HepG2 (cell line): ENCODE data around the gene POU6F2. TPM values are rescaled to one million over a fixed set of nuclear protein-coding genes. Genes with fewer than 3 reads are reported as not detected.
A peak's percentile ranks its signal among the peaks of the same experiment; 100 is the strongest.

ENCODE experiments used
- ATAC-seq: fragments of 200-7000 bp; cut with Tn5 transposase; 3 replicates; pipeline ENCODE4 v1.9.1; 2020; ENCODE audit warnings: mild to moderate bottlenecking, moderate library complexity
- BruUV-seq: library from RNA; stranded (reverse); fragments of 400-500 nt; replicated peaks from 2 replicates; lab custom pipeline; 2021; lab: Mats Ljungman, UMichigan
- CTCF ChIA-PET: fragments of 300-600 bp; formaldehyde crosslinking; extraction: SDS; loops from one replicate; lab custom pipeline; 2021; ENCODE audit warnings: low total read pairs, inconsistent platforms, low intra/inter-chr PET ratio; lab: Yijun Ruan, JAX
- POLR2A ChIA-PET: fragments of 350-600 bp; sonication (Branson Sonifier 250); formaldehyde crosslinking; loops from one replicate; lab custom pipeline; 2020; ENCODE audit warnings: antibody characterized with exemption, inconsistent platforms; lab: Yijun Ruan, JAX
- DNase-seq: peaks from one replicate; pipeline ENCODE4 v3.0.0-alpha.2; 2015; ENCODE audit warnings: low spot score
- FAIRE-seq: peaks from 3 replicates; lab custom pipeline; 2011; peaks lifted over from hg19 to GRCh38; lab: Jason Lieb, UNC
- H2AFZ ChIP-seq: one replicate; pipeline ENCODE4 v1.6.1; 2011; ENCODE audit warnings: low read length, inconsistent platforms
- H3K27ac ChIP-seq: fragments of 300-600 bp; 3 replicates; pipeline ENCODE4 v1.8.0; 2011; ENCODE audit warnings: mixed run types, mild to moderate bottlenecking, mixed read lengths, low read length, inconsistent platforms; ENCODE audit not compliant: insufficient read depth; ENCODE audit errors: extremely low read length
- H3K27me3 ChIP-seq, 2 experiments: fragments of 200-600 bp in 1 of 2; 2 replicates in 1 of 2; 3 replicates in 1 of 2; pipeline versions ENCODE4 v1.6.0 to v1.8.0; 2011; ENCODE audit warnings: low read length in 2 of 2, mild to moderate bottlenecking in 2 of 2, moderate library complexity in 2 of 2, inconsistent platforms in 1 of 2; ENCODE audit not compliant: insufficient read depth in 2 of 2, control insufficient read depth in 1 of 2
- H3K36me3 ChIP-seq, 2 experiments: fragments of 200-600 bp in 1 of 2; replicated peaks in 1 of 2; 2 replicates in 1 of 2; 3 replicates in 1 of 2; pipeline versions ENCODE4 v1.5.1 to v1.8.0; 2011; ENCODE audit warnings: low read length in 2 of 2, inconsistent platforms in 1 of 2; ENCODE audit not compliant: insufficient read depth in 2 of 2, control insufficient read depth in 1 of 2
- H3K4me1 ChIP-seq: 2 replicates; pipeline ENCODE4 v1.5.1; 2012; ENCODE audit warnings: low read length, inconsistent platforms; ENCODE audit not compliant: insufficient read depth
- H3K4me2 ChIP-seq: 2 replicates; pipeline ENCODE4 v1.6.0; 2011; ENCODE audit warnings: low read depth, low read length, inconsistent platforms
- H3K4me3 ChIP-seq, 3 experiments: fragments of 200-600 bp in 1 of 3; sonication (generic), shearing (Covaris generic) in 1 of 3; replicated peaks in 1 of 3; 2 replicates each; pipeline ENCODE4 v1.5.1; 2011 to 2016; ENCODE audit warnings: low read length in 3 of 3, inconsistent platforms in 2 of 3, low read depth in 2 of 3, mild to moderate bottlenecking in 2 of 3, control low read depth in 1 of 3, mixed read lengths in 1 of 3; ENCODE audit not compliant: insufficient read depth in 1 of 3
- H3K79me2 ChIP-seq: one replicate; pipeline ENCODE4 v1.6.1; 2011; ENCODE audit warnings: low read length, inconsistent platforms; ENCODE audit not compliant: insufficient read depth
- H3K9ac ChIP-seq: 2 replicates; pipeline ENCODE4 v1.6.0; 2011; ENCODE audit warnings: mild to moderate bottlenecking, low read depth, low read length, inconsistent platforms; ENCODE audit not compliant: insufficient read depth
- H3K9me3 ChIP-seq: 2 replicates; pipeline ENCODE4 v1.5.1; 2012; ENCODE audit warnings: mild to moderate bottlenecking, low read length
- H4K20me1 ChIP-seq: 2 replicates; pipeline ENCODE4 v1.6.0; 2011; ENCODE audit warnings: inconsistent platforms, mild to moderate bottlenecking, low read length, moderate library complexity; ENCODE audit not compliant: insufficient read depth
- CTCF ChIP-seq: sonication (generic); formaldehyde crosslinking; IDR thresholded peaks from 2 replicates; pipeline ENCODE4 v1.5.0; 2020; ENCODE audit warnings: mild to moderate bottlenecking, missing genetic modification reagents, moderate library complexity
- JARID2 ChIP-seq: sonication (generic); formaldehyde crosslinking; IDR thresholded peaks from 2 replicates; pipeline ENCODE4 v1.8.1; 2023; ENCODE audit warnings: missing genetic modification reagents, inconsistent platforms; ENCODE audit not compliant: insufficient replicate concordance
- MAFK ChIP-seq, 2 experiments: IDR thresholded peaks in 1 of 2; conservative IDR thresholded peaks in 1 of 2; 2 replicates each; pipeline ENCODE4 v1.6.1; 2011; ENCODE audit warnings: improper control_type of control experiment in 2 of 2, low read length in 2 of 2
- MBD4 ChIP-seq: IDR thresholded peaks from 2 replicates; pipeline ENCODE4 v1.6.1; 2012; ENCODE audit warnings: low read length, inconsistent platforms, borderline replicate concordance
- MIXL1 ChIP-seq: IDR thresholded peaks from 2 replicates; pipeline ENCODE4 v1.6.1; 2016
- NFE2 ChIP-seq: sonication (generic); formaldehyde crosslinking; IDR thresholded peaks from 2 replicates; pipeline ENCODE4 v1.4.0; 2020; ENCODE audit warnings: missing genetic modification reagents
- NFE2L2 ChIP-seq: fragments of 150-350 bp; IDR thresholded peaks from 2 replicates; pipeline ENCODE4 v1.6.1; 2014; ENCODE audit warnings: low read length
- SMC3 ChIP-seq: IDR thresholded peaks from 2 replicates; pipeline ENCODE4 v1.6.1; 2011; ENCODE audit warnings: low read length, improper control_type of control experiment
- STAG1 ChIP-seq: sonication (generic); formaldehyde crosslinking; IDR thresholded peaks from 2 replicates; pipeline ENCODE4 v1.4.0; 2020; ENCODE audit warnings: missing genetic modification reagents
- TEAD3 ChIP-seq: optimal IDR thresholded peaks from 2 replicates; pipeline ENCODE3; 2016; ENCODE audit warnings: borderline replicate concordance
- ZFP36 ChIP-seq: fragments of 150-350 bp; IDR thresholded peaks from 2 replicates; pipeline ENCODE4 v1.6.1; 2018; ENCODE audit warnings: borderline replicate concordance, low read length, low read depth; ENCODE audit not compliant: partially characterized antibody
- ZNF44 ChIP-seq: sonication (generic); formaldehyde crosslinking; IDR thresholded peaks from 2 replicates; pipeline ENCODE4 v1.5.1; 2020; ENCODE audit warnings: mild to moderate bottlenecking, missing genetic modification reagents
- WGBS: methylation state at CpG from one replicate; pipeline ENCODE4 v1.1.6; 2017; ENCODE audit warnings: low lambda C conversion rate; 5-methylcytosine and 5-hydroxymethylcytosine counted together
- in situ Hi-C: cut with HindIII; loops from 2 replicates; pipeline ENCODE4 v1.10.0; 2017; ENCODE audit warnings: low pct_unique_long_range_greater_than_20kb; ENCODE audit not compliant: extremely low pct_ligation_motif_present
- intact Hi-C: fragments of 100-400 bp; cut with micrococcal nuclease; formaldehyde crosslinking; loops from one replicate; pipeline ENCODE4 v1.10.0; 2022; ENCODE audit not compliant: unreplicated experiment
- polyA plus RNA-seq, 8 experiments: library from polyadenylated mRNA; depleted of rRNA in 3 of 8; stranded (reverse) in 7 of 8; unstranded in 1 of 8; fragments of >200 nt; fragmentation: Illumina TruSeq in 4 of 8; extraction: Trizol in 4 of 8; gene quantifications; 2 replicates each; pipeline versions ENCODE4 v1.2.1 to v1.2.3, GENCODE V29; 2011 to 2016; ENCODE audit warnings: low read depth in 4 of 8, missing spikeins in 1 of 8, mixed read lengths in 1 of 8; ENCODE audit not compliant: insufficient read depth in 1 of 8
- total RNA-seq, 5 experiments: library from RNA; depleted of rRNA; stranded (reverse); fragments of >200 nt; fragmentation: Illumina TruSeq; extraction: Trizol; gene quantifications; 2 replicates each; pipeline ENCODE4 v1.2.3, GENCODE V29; 2016; ENCODE audit warnings: low read depth in 1 of 5
- TF ChIP-seq, protein P1 (sequence below): sonication (generic); formaldehyde crosslinking; IDR thresholded peaks from 2 replicates; pipeline ENCODE4 v1.4.0; 2020; ENCODE audit warnings: missing genetic modification reagents, borderline replicate concordance

POU6F2 gene
- total and polyA plus RNA-seq, 2 of the 13 experiments (the other 11 are each of a cell fraction or from before 2014, with no cell fraction given), result not detected

- peak; percentile 96 for ATAC-seq
- H3K9me3 ChIP-seq, result no peaks in the 10 kb centered on the region
- peak overlapping the region in 2 of 3 experiments; percentile 29 to 39; a peak in 1 of 6 replicates for H3K4me3 ChIP-seq
- no peaks in the 10 kb centered on the region for H4K20me1 ChIP-seq
- peaks cover 0 to 9% of the 10 kb centered on the region in 2 experiments; a peak in 2 of 5 replicates for H3K27me3 ChIP-seq
- peak; percentile 91 for FAIRE-seq
- ChIA-PET CTCF (interaction anchor here (1.3 to 2.5 kb wide), 3 partner anchors 11 to 668 kb away, joined by 9 to 24 read pairs (median 10); no protein-coding TSS in a partner anchor), POLR2A (no interaction called here)
- peak overlapping the region; percentile 80 for H3K4me2 ChIP-seq
- 24% methylated on average over 18 of the region's 18 CpGs for WGBS
- no peak overlapping the region for H3K27ac ChIP-seq
- H2AFZ ChIP-seq, result no peak overlapping the region
- intact Hi-C loops, result loop anchor here (1.0 kb wide), 2 partner anchors 533 to 668 kb away; no protein-coding TSS in a partner anchor
- no peak overlapping the region for H3K9ac ChIP-seq
- peak; percentile 62 for DNase-seq
- no peaks in the 10 kb centered on the region for H3K79me2 ChIP-seq
- in situ Hi-C loops, result loop anchor here (5.0 kb wide), 2 partner anchors 533 to 673 kb away; no protein-coding TSS in a partner anchor
- peaks cover 9% of the 10 kb centered on the region for H3K4me1 ChIP-seq
- no peaks in the 10 kb centered on the region for H3K36me3 ChIP-seq
- no TSS peak for BruUV-seq
- TF ChIP-seq MAFK (conservative IDR thresholded peaks at IDR 0.05 in 1 of 2, IDR thresholded peaks at IDR 0.05 in 1 of 2; ENCODE audit: low read length in 2 of 2) (0 out of 4 replicates have a peak, but pooled peaks of 1 of the 2 experiments have one; percentile 45), MBD4 (no peak), TEAD3 (CRISPR knock-in tag) (peak; percentile 95), NFE2 (peak; percentile 79; the same call in 1 of the 2 replicates), ZFP36 (peak; percentile 11), SMC3 (peak; percentile 71), CTCF (peak; percentile 81), MIXL1 (CRISPR knock-in tag) (peak; percentile 48; the same call in 1 of the 2 replicates), NFE2L2 (peak; percentile 74; the same call in 1 of the 2 replicates), ZNF44 (CRISPR knock-in tag) (no peak), JARID2 (CRISPR knock-in tag) (no peak), STAG1 (CRISPR knock-in tag) (peak; percentile 84)
- TF ChIP-seq, protein P1, sequence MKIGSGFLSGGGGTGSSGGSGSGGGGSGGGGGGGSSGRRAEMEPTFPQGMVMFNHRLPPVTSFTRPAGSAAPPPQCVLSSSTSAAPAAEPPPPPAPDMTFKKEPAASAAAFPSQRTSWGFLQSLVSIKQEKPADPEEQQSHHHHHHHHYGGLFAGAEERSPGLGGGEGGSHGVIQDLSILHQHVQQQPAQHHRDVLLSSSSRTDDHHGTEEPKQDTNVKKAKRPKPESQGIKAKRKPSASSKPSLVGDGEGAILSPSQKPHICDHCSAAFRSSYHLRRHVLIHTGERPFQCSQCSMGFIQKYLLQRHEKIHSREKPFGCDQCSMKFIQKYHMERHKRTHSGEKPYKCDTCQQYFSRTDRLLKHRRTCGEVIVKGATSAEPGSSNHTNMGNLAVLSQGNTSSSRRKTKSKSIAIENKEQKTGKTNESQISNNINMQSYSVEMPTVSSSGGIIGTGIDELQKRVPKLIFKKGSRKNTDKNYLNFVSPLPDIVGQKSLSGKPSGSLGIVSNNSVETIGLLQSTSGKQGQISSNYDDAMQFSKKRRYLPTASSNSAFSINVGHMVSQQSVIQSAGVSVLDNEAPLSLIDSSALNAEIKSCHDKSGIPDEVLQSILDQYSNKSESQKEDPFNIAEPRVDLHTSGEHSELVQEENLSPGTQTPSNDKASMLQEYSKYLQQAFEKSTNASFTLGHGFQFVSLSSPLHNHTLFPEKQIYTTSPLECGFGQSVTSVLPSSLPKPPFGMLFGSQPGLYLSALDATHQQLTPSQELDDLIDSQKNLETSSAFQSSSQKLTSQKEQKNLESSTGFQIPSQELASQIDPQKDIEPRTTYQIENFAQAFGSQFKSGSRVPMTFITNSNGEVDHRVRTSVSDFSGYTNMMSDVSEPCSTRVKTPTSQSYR (CRISPR knock-in tag), result no peak
Observed at GRCh38 chr7:39465055-39465929, 487.6 kb downstream of the POU6F2 start.
